GM12878 (cell line): ENCODE data around the gene PATZ1. TPM values are rescaled to one million over a fixed set of nuclear protein-coding genes. Genes with fewer than 3 reads are reported as not detected.

ENCODE experiments used
- ATAC-seq: fragments of 200-7000 bp; cut with Tn5 transposase; 3 replicates; pipeline ENCODE4 v1.9.1; 2020; ENCODE audit warnings: mild to moderate bottlenecking, moderate library complexity
- BruUV-seq: library from RNA; stranded (reverse); fragments of 400-500 nt; replicated peaks from 2 replicates; lab custom pipeline; 2021; lab: Mats Ljungman, UMichigan
- CTCF ChIA-PET: fragments of 300-600 bp; sonication (Branson Sonifier 250); formaldehyde crosslinking; extraction: SDS; loops from one replicate; lab custom pipeline; 2021; ENCODE audit warnings: inconsistent platforms; lab: Yijun Ruan, JAX
- POLR2A ChIA-PET: fragments of 350-600 bp; formaldehyde crosslinking; extraction: SDS; loops from one replicate; lab custom pipeline; 2021; ENCODE audit warnings: inconsistent platforms; lab: Charles Lee
- RAD21 ChIA-PET: fragments of 300-600 bp; sonication (Branson Sonifier 250); formaldehyde crosslinking; loops from one replicate; lab custom pipeline; 2023; ENCODE audit warnings: antibody characterized with exemption; ENCODE audit not compliant: unreplicated experiment; lab: Charles Lee
- SMC1A ChIA-PET: fragments of 300-600 bp; sonication (Branson Sonifier 250); formaldehyde crosslinking; loops from one replicate; lab custom pipeline; 2023; ENCODE audit not compliant: unreplicated experiment, uncharacterized antibody; lab: Charles Lee
- DNase-seq: peaks from one replicate; pipeline ENCODE4 v3.0.0-alpha.2; 2011; ENCODE audit warnings: low read depth, low spot score
- FAIRE-seq: peaks from 3 replicates; lab custom pipeline; 2011; peaks lifted over from hg19 to GRCh38; lab: Jason Lieb, UNC
- H2AFZ ChIP-seq: 2 replicates; pipeline ENCODE4 v1.6.0; 2011; ENCODE audit warnings: low read depth, low read length, control low read depth; ENCODE audit not compliant: control insufficient read depth
- H3K27ac ChIP-seq: 2 replicates; pipeline ENCODE4 v1.5.1; 2011; ENCODE audit warnings: control low read depth; ENCODE audit not compliant: control insufficient read depth, insufficient read depth
- H3K27me3 ChIP-seq, 2 experiments: replicated peaks in 1 of 2; 2 replicates each; pipeline versions ENCODE4 v1.6.0 to v1.6.1; 2011; ENCODE audit warnings: low read length in 1 of 2; ENCODE audit not compliant: control insufficient read depth in 2 of 2, insufficient read depth in 2 of 2
- H3K36me3 ChIP-seq, 2 experiments: 2 replicates each; pipeline ENCODE4 v1.5.1; 2011; ENCODE audit warnings: low read length in 1 of 2; ENCODE audit not compliant: control insufficient read depth in 2 of 2, insufficient read depth in 2 of 2
- H3K4me1 ChIP-seq: 2 replicates; pipeline ENCODE4 v1.6.1; 2011; ENCODE audit warnings: mild to moderate bottlenecking, low read length, moderate library complexity, mixed read lengths; ENCODE audit not compliant: control insufficient read depth, insufficient read depth
- H3K4me2 ChIP-seq: 2 replicates; pipeline ENCODE4 v1.6.0; 2011; ENCODE audit warnings: control low read depth; ENCODE audit not compliant: control insufficient read depth, insufficient read depth
- H3K4me3 ChIP-seq: fragments of 200-600 bp; sonication (generic); 2 replicates; pipeline ENCODE4 v1.5.1; 2016
- H3K79me2 ChIP-seq: 2 replicates; pipeline ENCODE4 v1.6.0; 2011; ENCODE audit warnings: low read length; ENCODE audit not compliant: control insufficient read depth, insufficient read depth
- H3K9ac ChIP-seq: 2 replicates; pipeline ENCODE4 v1.8.0; 2011; ENCODE audit warnings: low read length, control low read depth, mixed read lengths; ENCODE audit not compliant: control insufficient read depth, insufficient read depth
- H3K9me3 ChIP-seq: replicated peaks from 3 replicates; pipeline ENCODE4 v1.5.1; 2011; ENCODE audit warnings: mild to moderate bottlenecking, low read length; ENCODE audit not compliant: control insufficient read depth, insufficient read depth
- H4K20me1 ChIP-seq: 2 replicates; pipeline ENCODE4 v1.6.0; 2011; ENCODE audit not compliant: control insufficient read depth, insufficient read depth
- ATF7 ChIP-seq: fragments of 450-650 bp; IDR thresholded peaks from 2 replicates; pipeline ENCODE4 v1.6.1; 2016; ENCODE audit warnings: low read depth, mild to moderate bottlenecking
- CREM ChIP-seq: IDR thresholded peaks from 2 replicates; pipeline ENCODE4 v1.6.1; 2014; ENCODE audit warnings: antibody characterized with exemption, low read depth
- HDAC6 ChIP-seq: fragments of 200-600 bp; sonication (generic); IDR thresholded peaks from one replicate; pipeline ENCODE4 v1.8.0; 2017; ENCODE audit warnings: antibody characterized with exemption; ENCODE audit not compliant: unreplicated experiment
- IRF3 ChIP-seq: fragments of 450-650 bp; IDR thresholded peaks from 2 replicates; pipeline ENCODE4 v1.6.1; 2014; ENCODE audit warnings: mild to moderate bottlenecking
- KLF5 ChIP-seq: fragments of 450-650 bp; IDR thresholded peaks from 2 replicates; pipeline ENCODE4 v1.6.1; 2014; ENCODE audit warnings: mild to moderate bottlenecking; ENCODE audit not compliant: partially characterized antibody
- NR2C2 ChIP-seq: IDR thresholded peaks from 2 replicates; pipeline ENCODE4 v1.6.1; 2011; ENCODE audit warnings: borderline replicate concordance, low read depth; ENCODE audit not compliant: control insufficient read depth, insufficient read length
- SIN3A ChIP-seq: IDR thresholded peaks from 2 replicates; pipeline ENCODE4 v1.6.1; 2012; ENCODE audit warnings: low read depth, low read length, improper control_type of control experiment
- STAT3 ChIP-seq: IDR thresholded peaks from 2 replicates; pipeline ENCODE4 v1.6.1; 2011; ENCODE audit warnings: low read depth, low read length, improper control_type of control experiment
- ZNF384 ChIP-seq: IDR thresholded peaks from 2 replicates; pipeline ENCODE4 v1.6.1; 2012; ENCODE audit warnings: low read depth, mild to moderate bottlenecking, low read length, improper control_type of control experiment, borderline replicate concordance
- ZSCAN29 ChIP-seq: fragments of 450-650 bp; IDR thresholded peaks from 2 replicates; pipeline ENCODE4 v1.6.1; 2017; ENCODE audit warnings: mild to moderate bottlenecking, moderate library complexity
- WGBS: methylation state at CpG from one replicate; pipeline ENCODE4 v1.1.6; 2016; ENCODE audit warnings: low lambda C conversion rate; ENCODE audit not compliant: insufficient replicate concordance, insufficient coverage; ENCODE audit errors: missing lambda C conversion rate; 5-methylcytosine and 5-hydroxymethylcytosine counted together
- in situ Hi-C: fragments of 300-500 bp; cut with MboI; formaldehyde crosslinking; loops from 9 replicates; pipeline ENCODE4 v1.14.3; 2018; ENCODE audit warnings: mixed read lengths
- intact Hi-C: fragments of 100-400 bp; cut with micrococcal nuclease; formaldehyde crosslinking; loops from one replicate; pipeline ENCODE4 v1.14.2; 2022; ENCODE audit not compliant: unreplicated experiment
- polyA plus RNA-seq, 11 experiments: library from polyadenylated mRNA; depleted of rRNA in 4 of 11; unstranded in 6 of 11; stranded (reverse) in 5 of 11; fragments of >200 nt; fragmentation: Nextera tagmentation in 4 of 11; fragmentation: Illumina TruSeq in 1 of 11; extraction: Ambion mirVana in 4 of 11; extraction: Trizol in 1 of 11; gene quantifications; 1 replicate in 1 of 11; 2 replicates in 10 of 11; pipeline versions ENCODE4 v1.2.1 to v1.2.3, GENCODE V29; 2011 to 2016; ENCODE audit warnings: inconsistent platforms in 2 of 11, missing spikeins in 2 of 11, low read depth in 1 of 11
- total RNA-seq, 4 experiments: library from RNA; depleted of rRNA in 3 of 4; stranded (reverse); fragments of >200 nt in 3 of 4; fragmentation: Illumina TruSeq in 1 of 4; extraction: Trizol in 1 of 4; gene quantifications; 2 replicates each; pipeline versions ENCODE4 v1.2.1 to v1.2.3, GENCODE V29; 2013 to 2021
- TF ChIP-seq, protein P1 (sequence below): fragments of 450-650 bp; IDR thresholded peaks from 2 replicates; pipeline ENCODE4 v1.6.1; 2017; ENCODE audit warnings: mild to moderate bottlenecking, moderate library complexity

Gene PATZ1
- total and polyA plus RNA-seq, 10 of the 15 experiments (the other 5 are each of a cell fraction or from before 2014, with no cell fraction given): 3.6 to 32.7 (median 13.9) TPM

GRCh38 chr22:31323578-31324550, 22.3 kb downstream of the PATZ1 start:
- no peak overlapping the region for H3K27ac ChIP-seq
- no peaks in the 10 kb centered on the region for H3K9me3 ChIP-seq
- TF ChIP-seq NR2C2: no peak
- TF ChIP-seq KLF5: no peak
- no peak for TF ChIP-seq ZNF384
- no peak for TF ChIP-seq STAT3
- no peak overlapping the region for H2AFZ ChIP-seq
- no peaks in the 10 kb centered on the region for H3K27me3 ChIP-seq
- ChIA-PET CTCF (interaction anchor here (0.6 to 4.0 kb wide), 4 partner anchors 9 to 207 kb away, joined by 3 to 16 read pairs (median 4); no protein-coding TSS in a partner anchor), POLR2A (interaction anchor here (0.6 to 0.8 kb wide), 2 partner anchors 87 to 335 kb away, joined by 3 to 7 read pairs; no protein-coding TSS in a partner anchor), RAD21 (no interaction called here), SMC1A (interaction anchor here (0.6 kb wide), 1 partner anchor 24 kb away, joined by 3 read pairs; no protein-coding TSS in a partner anchor)
- DNase-seq (no peak), FAIRE-seq (no peak), ATAC-seq (no peak)
- BruUV-seq: no TSS peak
- H4K20me1 ChIP-seq: no peaks in the 10 kb centered on the region
- H3K4me1 ChIP-seq: no peaks in the 10 kb centered on the region
- no peak overlapping the region for H3K4me2 ChIP-seq
- intact Hi-C loops (no loop called here), in situ Hi-C loops (no loop called here)
- H3K9ac ChIP-seq: no peak overlapping the region
- no peak overlapping the region for H3K4me3 ChIP-seq
- peaks cover 14% of the 10 kb centered on the region in 2 experiments for H3K36me3 ChIP-seq
- H3K79me2 ChIP-seq: no peaks in the 10 kb centered on the region
- 77% methylated on average over 5 of the region's 8 CpGs for WGBS

GRCh38 chr22:31321421-31321820, 24.7 kb downstream of the PATZ1 start:
- Histone ChIP-seq H3K36me3 (peaks cover 5 to 9% of the 10 kb centered on the region in 2 experiments; a peak in 3 of 4 replicates), H4K20me1 (no peaks in the 10 kb centered on the region), H3K27me3 (no peaks in the 10 kb centered on the region), H3K9me3 (no peaks in the 10 kb centered on the region), H3K9ac (no peak overlapping the region), H3K4me1 (no peaks in the 10 kb centered on the region), H3K79me2 (no peaks in the 10 kb centered on the region), H3K27ac (no peak overlapping the region), H3K4me2 (no peak overlapping the region), H3K4me3 (no peak overlapping the region), H2AFZ (no peak overlapping the region)
- ChIA-PET POLR2A (interaction anchor here (0.6 kb wide), 1 partner anchor 740 kb away, joined by 3 read pairs; no protein-coding TSS in a partner anchor), CTCF (interaction anchor here (0.9 to 1.5 kb wide), 3 partner anchors 8 to 36 kb away, joined by 3 to 8 read pairs (median 3); no protein-coding TSS in a partner anchor), SMC1A (interaction anchor here (1.1 to 1.3 kb wide), 2 partner anchors 8 to 31 kb away, joined by 3 read pairs; no protein-coding TSS in a partner anchor), RAD21 (no interaction called here)
- in situ Hi-C loops (no loop called here), intact Hi-C loops (no loop called here)
- WGBS: 86% methylated on average over 4 of the region's 4 CpGs
- no TSS peak for BruUV-seq
- FAIRE-seq: no peak
- ATAC-seq: no peak
- no peak for DNase-seq
- TF ChIP-seq CREM (no peak), SIN3A (no peak), ZSCAN29 (no peak), IRF3 (no peak), ATF7 (no peak), HDAC6 (no peak)
- TF ChIP-seq, protein P1, sequence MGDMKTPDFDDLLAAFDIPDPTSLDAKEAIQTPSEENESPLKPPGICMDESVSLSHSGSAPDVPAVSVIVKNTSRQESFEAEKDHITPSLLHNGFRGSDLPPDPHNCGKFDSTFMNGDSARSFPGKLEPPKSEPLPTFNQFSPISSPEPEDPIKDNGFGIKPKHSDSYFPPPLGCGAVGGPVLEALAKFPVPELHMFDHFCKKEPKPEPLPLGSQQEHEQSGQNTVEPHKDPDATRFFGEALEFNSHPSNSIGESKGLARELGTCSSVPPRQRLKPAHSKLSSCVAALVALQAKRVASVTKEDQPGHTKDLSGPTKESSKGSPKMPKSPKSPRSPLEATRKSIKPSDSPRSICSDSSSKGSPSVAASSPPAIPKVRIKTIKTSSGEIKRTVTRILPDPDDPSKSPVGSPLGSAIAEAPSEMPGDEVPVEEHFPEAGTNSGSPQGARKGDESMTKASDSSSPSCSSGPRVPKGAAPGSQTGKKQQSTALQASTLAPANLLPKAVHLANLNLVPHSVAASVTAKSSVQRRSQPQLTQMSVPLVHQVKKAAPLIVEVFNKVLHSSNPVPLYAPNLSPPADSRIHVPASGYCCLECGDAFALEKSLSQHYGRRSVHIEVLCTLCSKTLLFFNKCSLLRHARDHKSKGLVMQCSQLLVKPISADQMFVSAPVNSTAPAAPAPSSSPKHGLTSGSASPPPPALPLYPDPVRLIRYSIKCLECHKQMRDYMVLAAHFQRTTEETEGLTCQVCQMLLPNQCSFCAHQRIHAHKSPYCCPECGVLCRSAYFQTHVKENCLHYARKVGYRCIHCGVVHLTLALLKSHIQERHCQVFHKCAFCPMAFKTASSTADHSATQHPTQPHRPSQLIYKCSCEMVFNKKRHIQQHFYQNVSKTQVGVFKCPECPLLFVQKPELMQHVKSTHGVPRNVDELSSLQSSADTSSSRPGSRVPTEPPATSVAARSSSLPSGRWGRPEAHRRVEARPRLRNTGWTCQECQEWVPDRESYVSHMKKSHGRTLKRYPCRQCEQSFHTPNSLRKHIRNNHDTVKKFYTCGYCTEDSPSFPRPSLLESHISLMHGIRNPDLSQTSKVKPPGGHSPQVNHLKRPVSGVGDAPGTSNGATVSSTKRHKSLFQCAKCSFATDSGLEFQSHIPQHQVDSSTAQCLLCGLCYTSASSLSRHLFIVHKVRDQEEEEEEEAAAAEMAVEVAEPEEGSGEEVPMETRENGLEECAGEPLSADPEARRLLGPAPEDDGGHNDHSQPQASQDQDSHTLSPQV: no peak
